SK-N-SH (cell line): Measurements from ENCODE around the gene FABP6. TPM values are rescaled to one million over a fixed set of nuclear protein-coding genes. Genes with fewer than 3 reads are reported as not detected.

Source experiments
- CTCF ChIA-PET: fragments of 300-600, 350-600 bp; formaldehyde crosslinking; extraction: SDS; loops from one replicate; lab custom pipeline; 2021; lab: Yijun Ruan, JAX
- POLR2A ChIA-PET: fragments of 350-600 bp; sonication (Branson Sonifier 250); formaldehyde crosslinking; extraction: SDS; loops from one replicate; lab custom pipeline; 2020; ENCODE audit warnings: antibody characterized with exemption, inconsistent platforms; lab: Yijun Ruan, JAX
- DNase-seq: peaks from one replicate; pipeline ENCODE4 v3.0.0; 2012
- H2AFZ ChIP-seq: fragments of 200-600 bp; sonication (generic); 2 replicates; pipeline ENCODE4 v1.8.1; 2016; ENCODE audit warnings: antibody characterized with exemption, mild to moderate bottlenecking, low read depth
- H3F3A ChIP-seq: fragments of 200-600 bp; sonication (generic); replicated peaks from 2 replicates; pipeline ENCODE3; 2016; ENCODE audit warnings: antibody characterized with exemption, mild to moderate bottlenecking; ENCODE audit not compliant: insufficient read depth
- H3K27ac ChIP-seq, 2 experiments: fragments of 200-500 bp in 1 of 2; fragments of 200-600 bp in 1 of 2; sonication (Bioruptor generic) in 1 of 2; sonication (generic), shearing (Covaris generic) in 1 of 2; 2 replicates each; pipeline versions ENCODE4 v1.5.1 to v1.6.1; 2014 to 2016; ENCODE audit warnings: low read depth in 2 of 2, inconsistent platforms in 1 of 2, low read length in 1 of 2, mild to moderate bottlenecking in 1 of 2, mixed read lengths in 1 of 2
- H3K27me3 ChIP-seq: fragments of 200-600 bp; sonication (generic), shearing (Covaris generic); 2 replicates; pipeline ENCODE4 v1.6.1; 2016; ENCODE audit warnings: mixed run types; ENCODE audit not compliant: insufficient read depth
- H3K36me3 ChIP-seq, 2 experiments: fragments of 200-500 bp in 1 of 2; fragments of 200-600 bp in 1 of 2; sonication (Bioruptor generic) in 1 of 2; sonication (generic) in 1 of 2; replicated peaks in 1 of 2; 2 replicates each; pipeline versions ENCODE3 to v1.5.1; 2014 to 2016; ENCODE audit warnings: low read length in 1 of 2, mild to moderate bottlenecking in 1 of 2; ENCODE audit not compliant: insufficient read depth in 2 of 2, control insufficient read depth in 1 of 2
- H3K4me1 ChIP-seq, 2 experiments: fragments of 200-500 bp in 1 of 2; fragments of 200-600 bp in 1 of 2; sonication (Bioruptor generic) in 1 of 2; sonication (generic), shearing (Covaris generic) in 1 of 2; 2 replicates each; pipeline versions ENCODE4 v1.5.1 to v1.6.1; 2014 to 2016; ENCODE audit warnings: low read depth in 1 of 2, low read length in 1 of 2, mixed run types in 1 of 2; ENCODE audit not compliant: insufficient read depth in 2 of 2, control insufficient read depth in 1 of 2
- H3K4me2 ChIP-seq: fragments of 200-600 bp; sonication (generic), shearing (Covaris generic); 2 replicates; pipeline ENCODE4 v1.6.1; 2017; ENCODE audit warnings: mixed run types
- H3K4me3 ChIP-seq, 2 experiments: fragments of 200-500 bp in 1 of 2; fragments of 200-600 bp in 1 of 2; sonication (Bioruptor generic) in 1 of 2; sonication (generic), shearing (Covaris generic) in 1 of 2; 2 replicates each; pipeline versions ENCODE4 v1.5.1 to v1.8.1; 2014 to 2016; ENCODE audit warnings: low read depth in 2 of 2, inconsistent platforms in 1 of 2, low read length in 1 of 2, mild to moderate bottlenecking in 1 of 2, mixed read lengths in 1 of 2, moderate library complexity in 1 of 2
- H3K79me2 ChIP-seq: fragments of 200-600 bp; sonication (generic); 2 replicates; pipeline ENCODE4 v1.8.1; 2017; ENCODE audit warnings: mild to moderate bottlenecking; ENCODE audit not compliant: insufficient read depth
- H3K9ac ChIP-seq: fragments of 200-600 bp; sonication (generic); 2 replicates; pipeline ENCODE4 v1.6.1; 2017; ENCODE audit warnings: mixed run types
- H3K9me2 ChIP-seq: fragments of 200-600 bp; sonication (generic); 2 replicates; pipeline ENCODE4 v1.6.1; 2017; ENCODE audit warnings: mixed run types
- H3K9me3 ChIP-seq: fragments of 200-600 bp; sonication (generic); 2 replicates; pipeline ENCODE4 v1.6.1; 2017; ENCODE audit warnings: mixed run types, mild to moderate bottlenecking, moderate library complexity
- H4K20me1 ChIP-seq: fragments of 200-600 bp; sonication (generic); 2 replicates; pipeline ENCODE4 v1.6.1; 2017; ENCODE audit warnings: mild to moderate bottlenecking, mixed run types; ENCODE audit not compliant: insufficient read depth
- CHD2 ChIP-seq: fragments of 150-350 bp; IDR thresholded peaks from 2 replicates; pipeline ENCODE4 v1.6.1; 2018; ENCODE audit warnings: low read length; ENCODE audit not compliant: partially characterized antibody
- EZH2phosphoT487 ChIP-seq: fragments of 200-600 bp; sonication (generic); IDR thresholded peaks from 2 replicates; pipeline ENCODE4 v1.6.1; 2017; ENCODE audit warnings: low read depth, mixed run types, mild to moderate bottlenecking, antibody characterized with exemption, moderate library complexity, borderline replicate concordance
- FOXJ3 ChIP-seq: sonication (generic); formaldehyde crosslinking; IDR thresholded peaks from 2 replicates; pipeline ENCODE4 v1.5.1; 2020; ENCODE audit warnings: mild to moderate bottlenecking, missing genetic modification reagents
- GATA2 ChIP-seq: sonication (generic); formaldehyde crosslinking; IDR thresholded peaks from 2 replicates; pipeline ENCODE4 v1.5.0; 2020; ENCODE audit warnings: mild to moderate bottlenecking, missing genetic modification reagents
- MXI1 ChIP-seq: IDR thresholded peaks from 2 replicates; pipeline ENCODE4 v1.6.1; 2012; ENCODE audit warnings: mild to moderate bottlenecking, low read depth, low read length, improper control_type of control experiment
- RAD21 ChIP-seq: IDR thresholded peaks from 2 replicates; pipeline ENCODE4 v1.6.1; 2012; ENCODE audit warnings: mild to moderate bottlenecking, low read length
- RCOR1 ChIP-seq: fragments of 150-350 bp; IDR thresholded peaks from 2 replicates; pipeline ENCODE4 v1.6.1; 2017; ENCODE audit warnings: antibody characterized with exemption, low read length
- SIN3A ChIP-seq: IDR thresholded peaks from 2 replicates; pipeline ENCODE4 v1.6.1; 2012; ENCODE audit warnings: low read depth, mild to moderate bottlenecking, low read length, moderate library complexity, borderline replicate concordance
- TCF12 ChIP-seq: IDR thresholded peaks from 2 replicates; pipeline ENCODE4 v1.4.0; 2012
- USF2 ChIP-seq: fragments of 150-350 bp; IDR thresholded peaks from 2 replicates; pipeline ENCODE4 v1.6.1; 2017; ENCODE audit warnings: antibody characterized with exemption, low read length, low read depth, borderline replicate concordance
- YY1 ChIP-seq: IDR thresholded peaks from 2 replicates; pipeline ENCODE4 v1.4.0; 2012; ENCODE audit warnings: low read depth, mild to moderate bottlenecking
- WGBS: methylation state at CpG from one replicate; pipeline ENCODE4 v1.1.6; 2017; ENCODE audit warnings: low lambda C conversion rate; 5-methylcytosine and 5-hydroxymethylcytosine counted together
- polyA plus RNA-seq, 3 experiments: library from polyadenylated mRNA; depleted of rRNA; stranded (reverse); fragments of >200 nt; gene quantifications; 2 replicates each; pipeline ENCODE4 v1.2.3, GENCODE V29; 2012
- TF ChIP-seq, protein P1 (sequence below): fragments of 150-350 bp; IDR thresholded peaks from 2 replicates; pipeline ENCODE4 v1.6.1; 2016; ENCODE audit warnings: mild to moderate bottlenecking, low read depth, low read length
- TF ChIP-seq, protein P2 (sequence below): IDR thresholded peaks from 2 replicates; pipeline ENCODE4 v1.4.0; 2012; ENCODE audit warnings: low read depth, borderline replicate concordance
- TF ChIP-seq, protein P3 (sequence below): fragments of 200-600 bp; sonication (generic); IDR thresholded peaks from 2 replicates; pipeline ENCODE4 v1.6.1; 2017; ENCODE audit warnings: antibody characterized with exemption, mild to moderate bottlenecking, moderate library complexity

FABP6 gene
- polyA plus RNA-seq, 1 of the 3 experiments (the other 2 are of a cell fraction) = 1.1 TPM

DNA sequence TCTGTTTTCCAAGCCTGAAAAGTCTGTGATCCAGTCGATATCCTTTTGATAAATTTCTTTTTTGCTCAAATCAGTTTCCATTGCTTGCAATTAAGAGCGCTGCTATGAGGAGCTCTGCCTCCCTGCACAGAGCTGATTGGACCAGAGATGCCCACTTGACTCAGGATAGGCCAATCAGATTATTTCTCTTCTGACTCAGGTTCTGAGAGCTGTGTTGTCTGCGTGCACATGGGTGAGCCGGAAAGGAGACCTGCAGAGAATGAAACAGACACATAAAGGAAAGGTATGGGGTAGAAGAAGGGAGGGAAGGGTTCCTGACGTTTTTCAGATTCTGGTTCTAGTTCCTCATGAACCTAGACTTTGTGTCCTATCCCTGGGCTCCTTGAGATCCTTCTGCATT, 15.8 kb upstream of the FABP6 start:
- Histone ChIP-seq H3K27me3 (no peaks in the 10 kb centered on the region), H3K27ac (no peak overlapping the region), H3K4me2 (no peak overlapping the region), H4K20me1 (no peaks in the 10 kb centered on the region), H3K36me3 (no peaks in the 10 kb centered on the region), H3K9ac (no peak overlapping the region), H3K9me2 (no peaks in the 10 kb centered on the region), H2AFZ (no peak overlapping the region), H3K9me3 (no peaks in the 10 kb centered on the region), H3K79me2 (no peaks in the 10 kb centered on the region), H3K4me1 (no peaks in the 10 kb centered on the region), H3K4me3 (no peak overlapping the region), H3F3A (no peaks in the 10 kb centered on the region)
- ChIA-PET CTCF (no interaction called here), POLR2A (no interaction called here)
- DNase-seq = no peak
- TF ChIP-seq, protein P1, sequence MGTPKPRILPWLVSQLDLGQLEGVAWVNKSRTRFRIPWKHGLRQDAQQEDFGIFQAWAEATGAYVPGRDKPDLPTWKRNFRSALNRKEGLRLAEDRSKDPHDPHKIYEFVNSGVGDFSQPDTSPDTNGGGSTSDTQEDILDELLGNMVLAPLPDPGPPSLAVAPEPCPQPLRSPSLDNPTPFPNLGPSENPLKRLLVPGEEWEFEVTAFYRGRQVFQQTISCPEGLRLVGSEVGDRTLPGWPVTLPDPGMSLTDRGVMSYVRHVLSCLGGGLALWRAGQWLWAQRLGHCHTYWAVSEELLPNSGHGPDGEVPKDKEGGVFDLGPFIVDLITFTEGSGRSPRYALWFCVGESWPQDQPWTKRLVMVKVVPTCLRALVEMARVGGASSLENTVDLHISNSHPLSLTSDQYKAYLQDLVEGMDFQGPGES = no peak
- TF ChIP-seq, protein P2, sequence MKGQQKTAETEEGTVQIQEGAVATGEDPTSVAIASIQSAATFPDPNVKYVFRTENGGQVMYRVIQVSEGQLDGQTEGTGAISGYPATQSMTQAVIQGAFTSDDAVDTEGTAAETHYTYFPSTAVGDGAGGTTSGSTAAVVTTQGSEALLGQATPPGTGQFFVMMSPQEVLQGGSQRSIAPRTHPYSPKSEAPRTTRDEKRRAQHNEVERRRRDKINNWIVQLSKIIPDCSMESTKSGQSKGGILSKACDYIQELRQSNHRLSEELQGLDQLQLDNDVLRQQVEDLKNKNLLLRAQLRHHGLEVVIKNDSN = peak; percentile 59; the same call in 1 of the 2 replicates
- TF ChIP-seq RAD21 (no peak), CHD2 (no peak), EZH2phosphoT487 (no peak), SIN3A (no peak)
- 54% methylated on average over 5 of the region's 5 CpGs for WGBS

DNA sequence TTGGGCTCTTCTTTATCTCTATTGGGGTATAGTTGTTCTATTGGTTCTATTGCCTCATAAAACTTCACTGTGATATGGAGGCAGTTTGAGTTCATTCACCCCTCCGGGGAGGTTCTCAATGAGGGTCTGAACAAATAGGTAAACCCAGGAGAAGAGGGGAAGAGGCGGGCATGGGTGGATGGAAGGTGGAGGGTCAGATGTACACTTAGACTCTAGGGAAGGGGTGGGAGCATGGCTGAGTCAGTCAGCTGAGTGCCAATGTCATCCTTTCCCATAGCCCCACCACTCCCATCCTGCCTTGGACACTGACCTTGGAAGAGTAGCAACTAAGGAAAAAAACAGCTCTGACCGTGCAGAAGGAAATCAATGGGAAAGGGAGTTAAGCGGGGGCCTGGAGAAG, 9.9 kb upstream of the FABP6 start:
- ChIA-PET CTCF (interaction anchor here (1.5 kb wide), 1 partner anchor 23 kb away, joined by 6 read pairs; no protein-coding TSS in a partner anchor), POLR2A (no interaction called here)

GRCh38 chr5:160221082-160221481, 8.2 kb upstream of the FABP6 start:
- POLR2A ChIA-PET = no interaction called here
- WGBS = 87% methylated on average over 3 of the region's 3 CpGs
- no peaks in the 10 kb centered on the region for H3K27me3 ChIP-seq
- no peak overlapping the region for H3K4me3 ChIP-seq
- H3K9ac ChIP-seq = no peak overlapping the region
- no peaks in the 10 kb centered on the region for H3K4me1 ChIP-seq
- H2AFZ ChIP-seq = no peak overlapping the region
- no peak overlapping the region for H3K27ac ChIP-seq
- no peaks in the 10 kb centered on the region for H4K20me1 ChIP-seq
- no peaks in the 10 kb centered on the region for H3K9me2 ChIP-seq
- DNase-seq = no peak
- H3K79me2 ChIP-seq = no peaks in the 10 kb centered on the region
- H3K36me3 ChIP-seq = no peaks in the 10 kb centered on the region
- TF ChIP-seq USF2 = no peak
- TF ChIP-seq FOXJ3 (CRISPR knock-in tag) = no peak
- TF ChIP-seq, protein P3, sequence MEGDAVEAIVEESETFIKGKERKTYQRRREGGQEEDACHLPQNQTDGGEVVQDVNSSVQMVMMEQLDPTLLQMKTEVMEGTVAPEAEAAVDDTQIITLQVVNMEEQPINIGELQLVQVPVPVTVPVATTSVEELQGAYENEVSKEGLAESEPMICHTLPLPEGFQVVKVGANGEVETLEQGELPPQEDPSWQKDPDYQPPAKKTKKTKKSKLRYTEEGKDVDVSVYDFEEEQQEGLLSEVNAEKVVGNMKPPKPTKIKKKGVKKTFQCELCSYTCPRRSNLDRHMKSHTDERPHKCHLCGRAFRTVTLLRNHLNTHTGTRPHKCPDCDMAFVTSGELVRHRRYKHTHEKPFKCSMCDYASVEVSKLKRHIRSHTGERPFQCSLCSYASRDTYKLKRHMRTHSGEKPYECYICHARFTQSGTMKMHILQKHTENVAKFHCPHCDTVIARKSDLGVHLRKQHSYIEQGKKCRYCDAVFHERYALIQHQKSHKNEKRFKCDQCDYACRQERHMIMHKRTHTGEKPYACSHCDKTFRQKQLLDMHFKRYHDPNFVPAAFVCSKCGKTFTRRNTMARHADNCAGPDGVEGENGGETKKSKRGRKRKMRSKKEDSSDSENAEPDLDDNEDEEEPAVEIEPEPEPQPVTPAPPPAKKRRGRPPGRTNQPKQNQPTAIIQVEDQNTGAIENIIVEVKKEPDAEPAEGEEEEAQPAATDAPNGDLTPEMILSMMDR = no peak
- no peak for TF ChIP-seq SIN3A
- TF ChIP-seq, protein P2 = no peak
- TF ChIP-seq MXI1 = no peak
- TF ChIP-seq RCOR1 = no peak
- no peak for TF ChIP-seq GATA2
- TF ChIP-seq YY1 = no peak
- TF ChIP-seq TCF12 = no peak
- no peak overlapping the region for H3K4me2 ChIP-seq
- no peaks in the 10 kb centered on the region for H3F3A ChIP-seq
- CTCF ChIA-PET = interaction anchor here (1.1 to 1.5 kb wide), 2 partner anchors 10 to 125 kb away, joined by 3 to 5 read pairs; no protein-coding TSS in a partner anchor
- H3K9me3 ChIP-seq = no peaks in the 10 kb centered on the region

More for the DNA sequence above, 9.9 kb upstream of the FABP6 start:
- WGBS = 81% methylated on average over 4 of the region's 4 CpGs
- no peak overlapping the region for H3K9ac ChIP-seq
- H3K9me2 ChIP-seq = no peaks in the 10 kb centered on the region
- H2AFZ ChIP-seq = no peak overlapping the region
- no peak for TF ChIP-seq RAD21
- no peak for DNase-seq
- no peaks in the 10 kb centered on the region for H3K9me3 ChIP-seq
- H3K27me3 ChIP-seq = no peaks in the 10 kb centered on the region
- no peaks in the 10 kb centered on the region for H3K4me1 ChIP-seq
- no peaks in the 10 kb centered on the region for H3K36me3 ChIP-seq
- no peaks in the 10 kb centered on the region for H3K79me2 ChIP-seq
- H3K27ac ChIP-seq = no peak overlapping the region
- no peak overlapping the region for H3K4me3 ChIP-seq
- no peaks in the 10 kb centered on the region for H3F3A ChIP-seq
- no peak overlapping the region for H3K4me2 ChIP-seq
- no peaks in the 10 kb centered on the region for H4K20me1 ChIP-seq
